HG03575 (cell line): Measurements from ENCODE around the gene TEN1.
"Not testable (repeated sequence)": the region's sequence is repeated elsewhere in the genome, so short reads cannot be mapped to it uniquely, and the experiment has no call there.

Experiments
- ATAC-seq: cut with Tn5 transposase; IDR thresholded peaks from one replicate; pipeline ENCODE4 v1.9.1; 2021; ENCODE audit not compliant: unreplicated experiment, insufficient number of reproducible peaks, low FRiP score; ENCODE audit errors: extremely low read depth

Gene TEN1

DNA sequence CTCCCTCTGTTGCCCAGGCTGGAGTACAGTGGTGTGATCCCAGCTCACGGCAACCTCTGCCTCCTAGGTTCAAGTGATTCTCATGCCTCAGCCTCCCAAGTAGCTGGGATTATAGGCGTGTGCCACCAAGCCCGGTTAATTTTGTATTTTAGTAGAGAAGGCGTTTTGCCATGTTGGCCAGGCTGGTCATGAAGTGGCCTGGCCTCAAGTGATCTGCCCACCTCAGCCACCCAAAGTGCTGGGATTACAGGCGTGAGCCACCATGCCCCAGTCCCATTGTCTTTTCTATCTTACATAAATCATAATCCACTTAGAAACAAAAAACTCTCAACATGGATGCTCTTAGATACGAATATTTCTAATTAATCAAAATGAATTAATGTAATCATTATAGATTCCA, 3.9 kb upstream of the TEN1 start:
- ATAC-seq = not testable (repeated sequence)

DNA sequence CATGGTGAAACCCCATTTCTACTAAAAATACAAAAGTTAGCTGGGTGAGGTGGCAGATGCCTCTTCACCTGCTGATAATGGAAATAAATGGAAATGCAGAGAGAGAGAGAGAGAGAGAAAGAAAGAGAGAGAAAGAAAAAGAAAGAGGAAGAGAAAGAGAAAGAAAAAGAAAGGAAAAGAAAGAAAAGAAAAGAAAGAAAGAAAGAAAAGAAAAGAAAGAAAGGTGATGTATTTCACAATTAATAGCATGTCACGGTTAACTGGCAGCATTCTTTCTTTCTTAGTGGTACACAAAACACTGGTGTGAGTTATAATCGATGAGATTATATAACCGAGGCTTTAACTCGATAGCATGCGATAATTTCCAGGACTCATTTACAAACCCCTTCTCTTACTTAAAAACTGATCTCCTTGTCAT, 3.3 kb upstream of the TEN1 start:
- ATAC-seq = no peak

DNA sequence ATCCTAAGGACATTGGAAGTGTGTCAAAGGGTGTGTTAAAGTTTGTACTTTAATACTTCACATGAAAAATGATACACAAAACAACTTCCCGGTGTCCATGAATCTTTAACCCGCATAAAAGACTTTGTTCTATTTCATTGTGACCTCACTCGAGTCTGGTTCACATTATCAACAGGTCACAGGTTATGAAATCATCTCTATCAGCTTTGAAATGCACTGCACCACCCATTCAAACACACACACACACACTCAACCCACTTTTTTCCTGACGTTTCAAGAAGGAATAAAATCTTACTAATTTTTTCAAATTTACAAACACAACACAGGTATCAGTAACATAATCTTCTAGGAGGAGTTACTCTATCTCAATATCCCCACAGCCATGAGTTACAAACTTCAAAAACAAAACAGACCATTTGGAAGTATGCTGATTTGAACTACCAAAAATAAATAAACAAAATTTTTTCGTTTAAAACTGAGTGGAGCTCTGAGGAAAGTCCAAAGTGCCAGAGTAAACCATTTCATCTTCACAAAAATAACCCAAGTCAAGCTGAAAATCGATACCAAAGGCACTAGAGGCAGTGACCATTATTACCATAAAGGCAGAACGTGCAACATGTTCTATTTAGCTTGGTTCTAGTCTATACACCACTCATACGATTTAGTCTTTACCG, 2.7 kb upstream of the TEN1 start:
- no peak for ATAC-seq

DNA sequence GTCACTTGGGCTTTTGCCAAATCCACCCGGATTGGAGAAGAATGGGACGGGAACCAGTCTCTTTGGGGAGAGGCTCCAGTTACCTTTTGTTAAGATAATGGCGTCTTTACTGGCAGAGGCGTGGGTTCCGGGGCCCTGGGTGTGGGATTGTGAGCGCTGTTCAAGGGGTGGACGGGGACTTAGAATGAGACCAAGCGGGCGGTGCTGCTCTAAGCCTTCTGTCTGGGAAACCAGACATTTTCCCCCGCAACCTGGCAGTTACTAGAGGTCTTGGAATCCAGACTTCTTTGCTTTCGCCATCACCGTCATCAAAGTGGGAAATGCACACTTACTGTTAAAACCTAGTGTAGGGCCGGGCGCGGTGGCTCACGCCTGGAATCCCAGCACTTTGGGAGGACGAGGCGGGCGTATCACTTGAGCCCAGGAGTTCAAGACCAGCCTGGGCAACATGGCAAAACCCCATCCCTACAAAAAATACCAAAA, 706 bp downstream of the TEN1 start:
- no peak for ATAC-seq

DNA sequence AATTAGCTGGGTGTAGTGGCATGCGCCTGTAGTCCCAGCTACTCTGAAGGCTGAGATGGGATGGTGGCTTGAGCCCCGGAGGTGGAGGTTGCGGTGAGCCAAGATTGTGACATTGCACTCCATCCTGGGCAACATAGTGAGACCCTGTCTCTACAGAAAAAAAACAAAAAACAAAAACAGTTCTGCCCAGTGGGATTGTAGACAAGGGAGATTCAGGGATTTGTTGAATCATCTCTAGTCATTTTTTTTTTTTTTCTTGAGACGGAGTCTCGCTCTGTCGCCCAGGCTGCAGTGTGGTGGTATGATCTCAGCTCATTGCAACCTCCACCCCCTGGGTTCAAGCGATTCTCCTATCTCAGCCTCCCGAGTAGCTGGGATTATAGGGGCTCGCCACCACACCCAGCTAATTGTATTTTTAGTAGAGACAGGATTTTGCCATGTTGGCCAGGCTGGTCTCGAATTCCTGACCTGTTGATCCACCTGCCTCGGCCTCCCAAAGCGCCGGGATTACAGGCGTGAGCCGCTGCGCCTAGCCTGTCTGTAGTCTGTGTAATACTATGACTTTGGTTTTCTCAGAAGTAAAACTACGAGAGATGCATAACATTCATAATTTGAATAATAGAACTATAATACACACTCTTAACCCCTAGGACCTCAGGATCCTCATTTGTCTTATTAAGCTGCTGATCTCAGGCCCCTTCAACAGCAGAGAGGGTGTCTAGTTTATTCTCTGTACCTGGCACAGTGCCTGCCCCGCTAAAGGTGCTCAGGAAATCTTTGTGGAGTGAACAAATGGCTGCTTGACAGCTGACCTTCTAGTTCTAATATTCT, 1.4 kb downstream of the TEN1 start:
- ATAC-seq = no peak

DNA sequence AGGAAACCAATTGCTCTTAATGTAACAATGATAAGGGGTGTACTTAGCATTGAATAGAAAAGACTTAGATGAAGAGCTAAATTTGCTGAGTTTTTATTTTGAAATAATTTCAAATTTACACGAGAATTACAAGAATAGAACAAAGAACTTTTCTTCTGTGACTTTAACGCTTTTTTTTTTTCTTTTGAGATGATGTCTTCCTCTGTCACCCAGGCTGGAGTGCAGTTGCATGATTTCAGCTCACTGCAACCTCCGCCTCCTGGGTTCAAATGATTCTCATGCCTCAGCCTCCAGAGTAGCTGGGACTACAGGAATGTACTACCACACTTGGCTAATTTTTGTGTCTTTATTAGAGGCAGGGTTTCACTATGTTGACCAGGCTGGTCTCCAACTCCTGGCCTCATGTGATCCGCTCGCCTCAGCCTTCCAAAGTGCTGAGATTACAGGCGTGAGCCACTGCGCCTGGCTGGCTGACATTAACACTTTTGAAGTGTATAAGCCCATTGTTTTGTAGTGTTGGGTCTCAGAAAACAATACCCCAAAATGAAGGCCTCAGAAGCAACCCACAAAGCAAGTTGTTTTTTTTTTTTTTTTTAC, 2.1 kb downstream of the TEN1 start:
- ATAC-seq = no peak

DNA sequence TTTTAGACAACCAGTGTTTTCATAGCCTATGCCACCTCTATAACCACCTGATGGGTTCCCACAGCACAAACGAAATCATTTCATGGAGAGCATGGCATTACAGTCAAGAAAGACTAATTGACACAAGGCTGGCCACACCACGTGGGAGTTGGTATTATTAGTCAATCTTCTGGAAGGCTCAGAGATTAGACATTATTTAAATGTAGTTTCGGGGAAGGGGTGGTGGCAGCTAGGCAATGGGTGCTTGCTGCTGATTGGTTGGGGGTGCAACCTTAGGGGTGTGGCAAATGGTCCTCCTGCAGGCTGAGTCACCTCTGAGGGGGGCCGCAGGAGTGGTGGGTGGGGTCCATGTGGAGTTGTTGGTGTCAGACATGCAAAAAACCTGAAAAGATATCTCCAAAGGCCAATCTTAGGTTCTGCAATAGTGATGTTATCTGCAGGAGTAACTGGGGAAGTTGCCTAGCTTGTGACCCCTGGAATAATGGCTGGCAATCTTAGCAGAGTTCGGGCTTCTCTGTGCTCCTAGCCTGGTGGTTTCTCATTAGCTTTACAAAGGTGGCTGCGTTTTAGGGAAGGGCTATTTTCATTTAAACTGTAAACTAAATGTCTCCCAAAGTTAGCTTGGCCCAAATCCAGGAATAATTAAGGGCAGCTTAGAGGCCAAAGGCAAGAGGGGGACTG, 4.6 kb downstream of the TEN1 start:
- no peak for ATAC-seq

DNA sequence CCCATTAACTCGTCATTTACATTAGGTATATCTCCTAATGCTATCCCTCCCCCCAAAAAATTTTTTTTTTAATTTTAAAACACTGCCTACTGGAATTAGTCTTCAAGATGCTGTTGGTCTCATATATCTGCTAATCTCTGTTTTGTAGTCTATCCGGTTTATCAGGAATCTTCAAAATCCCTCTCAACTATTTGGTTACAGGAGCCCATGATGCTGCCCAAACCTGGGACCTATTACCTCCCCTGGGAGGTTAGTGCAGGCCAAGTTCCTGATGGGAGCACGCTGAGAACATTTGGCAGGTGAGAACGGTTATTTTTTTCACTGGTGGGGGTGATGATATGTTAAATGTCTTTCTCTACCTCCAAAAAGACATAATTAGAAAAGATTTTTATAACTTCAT, 6.9 kb downstream of the TEN1 start:
- ATAC-seq = no peak

DNA sequence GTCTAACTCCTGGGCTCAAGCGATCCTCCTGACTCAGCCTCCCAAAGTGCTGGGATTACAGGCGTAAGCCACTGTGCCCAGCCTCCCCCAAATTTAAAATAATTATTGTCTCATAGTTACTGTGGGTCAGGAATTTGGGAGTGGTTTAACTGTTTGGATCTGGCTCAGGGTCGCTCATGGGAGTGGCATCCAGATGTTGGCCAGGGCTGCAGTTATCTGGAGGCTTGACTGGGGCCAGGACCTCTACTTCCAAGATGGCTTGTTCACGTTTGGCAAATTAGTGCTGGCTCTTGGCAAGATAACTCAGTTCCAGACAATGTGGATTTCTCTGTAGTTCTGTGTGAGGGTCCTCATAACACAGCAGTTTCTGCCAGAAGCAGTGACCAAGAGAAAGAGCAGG, 8.0 kb downstream of the TEN1 start:
- ATAC-seq = no peak

DNA sequence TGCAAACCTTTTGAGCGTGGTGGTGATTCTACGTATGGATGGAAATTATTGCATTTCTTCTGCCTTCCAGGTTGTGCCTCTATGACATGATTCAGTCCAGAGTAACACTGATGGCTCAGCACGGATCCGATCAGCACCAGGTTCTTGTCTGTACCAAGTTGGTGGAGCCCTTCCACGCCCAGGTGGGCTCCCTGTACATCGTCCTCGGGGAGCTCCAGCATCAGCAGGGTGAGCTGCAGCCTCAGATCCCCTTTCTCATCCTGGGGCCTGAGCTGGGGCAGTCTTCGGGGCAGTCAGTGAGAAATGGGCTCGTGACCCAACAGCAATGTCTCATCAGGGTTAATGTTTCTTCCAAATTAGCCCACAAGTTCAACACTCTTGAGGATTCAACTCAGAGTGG, 12.4 kb downstream of the TEN1 start:
- no peak for ATAC-seq

DNA sequence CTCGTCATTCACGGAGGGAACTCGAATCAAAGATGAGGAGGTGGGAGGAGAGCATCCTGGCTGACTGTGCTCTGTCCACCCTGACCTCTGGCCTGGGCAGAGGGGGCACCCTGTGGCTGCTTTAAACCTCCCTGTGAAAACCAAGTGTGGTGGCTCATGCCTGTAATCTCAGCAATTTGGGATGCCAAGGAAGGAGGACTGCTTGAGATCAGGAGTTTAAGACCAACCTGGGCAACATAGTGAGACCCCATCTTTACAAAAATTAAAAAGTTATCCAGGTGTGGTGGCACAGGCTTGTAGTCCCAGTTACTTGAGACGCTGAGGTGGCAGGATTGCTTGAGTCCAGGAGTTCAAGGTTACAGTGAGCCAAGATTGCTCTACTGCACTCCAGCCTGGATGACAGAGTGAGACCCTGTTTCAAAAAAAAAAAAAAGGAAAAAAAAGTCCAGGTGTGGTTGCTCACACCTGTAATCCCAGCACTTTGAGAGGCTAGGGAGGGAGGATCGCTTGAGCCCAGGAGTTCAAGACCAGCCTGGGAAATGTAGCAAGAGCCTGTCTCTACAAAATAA, 15.8 kb downstream of the TEN1 start:
- no peak for ATAC-seq

DNA sequence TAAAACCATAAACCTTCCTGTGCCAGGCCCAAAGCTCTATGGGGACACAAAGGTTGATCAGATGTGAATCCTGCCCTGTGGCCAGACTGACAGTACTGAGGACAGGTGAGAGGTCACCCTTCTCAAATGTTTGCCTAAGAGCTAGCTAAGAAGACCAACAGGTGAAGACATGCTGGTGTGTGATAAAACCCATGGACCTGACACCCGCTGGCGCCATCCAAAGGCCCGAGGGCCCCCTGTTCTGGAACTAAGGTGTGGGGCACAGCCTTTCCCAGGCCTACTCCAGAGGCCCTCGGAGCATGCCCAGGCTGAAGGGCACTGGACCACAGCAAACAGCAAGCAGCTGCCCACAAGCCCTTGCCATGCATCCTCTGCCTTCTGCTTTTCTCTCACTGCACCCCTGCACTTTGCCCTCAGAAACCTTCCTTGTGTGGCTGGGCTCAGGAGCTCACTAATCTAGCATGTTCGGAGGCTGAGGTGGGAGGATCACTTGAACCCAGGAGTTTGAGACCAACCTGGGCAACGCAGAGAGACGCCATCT, 16.4 kb downstream of the TEN1 start:
- no peak for ATAC-seq

DNA sequence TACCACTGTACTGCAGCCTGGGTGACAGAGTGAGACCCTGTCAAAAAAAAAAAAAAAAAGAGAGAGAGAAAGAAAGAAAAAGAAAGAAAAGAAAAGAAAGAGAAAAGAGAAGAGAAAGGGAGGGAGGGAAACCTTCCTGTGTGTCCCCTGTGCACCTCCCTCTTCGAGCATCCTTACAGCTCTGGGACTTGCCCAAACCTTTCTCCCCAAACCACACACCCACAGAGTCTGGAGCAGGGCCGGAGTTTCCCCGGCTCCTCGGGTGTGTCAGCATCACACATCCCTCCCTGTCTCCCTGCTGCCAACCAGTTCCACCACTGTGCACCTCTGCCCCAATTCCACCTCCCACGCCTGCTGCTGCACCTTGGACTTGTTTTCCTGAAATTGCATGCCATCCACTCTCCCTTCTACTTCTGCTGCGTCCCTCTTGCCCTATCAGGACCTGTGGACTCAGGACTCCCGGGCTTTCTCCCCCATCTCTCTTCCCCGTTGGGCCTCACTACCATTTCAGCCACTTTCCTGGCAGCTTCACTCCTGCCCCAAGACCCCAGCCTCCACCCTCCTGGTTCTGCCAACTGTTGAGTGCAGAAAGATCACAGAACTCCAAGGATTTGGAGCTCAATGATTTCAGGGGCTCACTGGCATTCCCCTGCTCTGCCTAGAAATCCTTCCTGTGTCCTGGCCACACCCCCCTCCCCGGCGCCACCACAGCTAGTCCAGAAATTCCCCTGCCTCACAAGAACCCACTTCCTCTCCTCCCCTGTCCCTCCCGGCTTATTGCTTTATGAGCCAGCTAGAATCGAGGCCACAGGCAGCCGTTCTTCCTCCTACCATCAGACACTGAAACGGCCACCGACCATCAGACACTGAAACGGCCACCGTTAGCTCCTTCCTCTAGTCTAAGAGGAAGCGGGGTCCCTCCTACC, 17.9 kb downstream of the TEN1 start:
- no peak for ATAC-seq

DNA sequence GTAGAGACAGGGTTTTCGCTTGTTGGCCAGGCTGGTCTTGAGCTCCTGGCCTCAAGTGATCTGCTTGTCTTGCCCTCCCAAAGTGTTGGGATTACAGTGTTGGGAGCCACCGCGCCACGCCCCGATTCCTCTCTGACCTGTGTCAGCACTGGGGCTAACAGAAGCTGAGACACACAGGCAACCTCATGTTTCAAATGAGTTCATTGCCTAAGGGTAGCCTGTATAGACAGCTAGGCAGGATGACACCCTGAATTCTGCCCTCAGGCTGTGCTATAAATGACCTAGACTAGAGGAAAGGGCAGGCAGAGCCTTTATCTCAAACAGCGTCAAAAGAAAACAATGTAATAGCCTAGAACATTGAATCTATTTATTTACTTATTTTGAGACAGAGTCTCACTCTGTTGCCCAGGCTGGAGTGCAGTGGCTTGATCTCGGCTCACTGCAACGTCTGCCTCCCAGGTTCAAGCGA, 19.3 kb downstream of the TEN1 start:
- ATAC-seq = no peak

DNA sequence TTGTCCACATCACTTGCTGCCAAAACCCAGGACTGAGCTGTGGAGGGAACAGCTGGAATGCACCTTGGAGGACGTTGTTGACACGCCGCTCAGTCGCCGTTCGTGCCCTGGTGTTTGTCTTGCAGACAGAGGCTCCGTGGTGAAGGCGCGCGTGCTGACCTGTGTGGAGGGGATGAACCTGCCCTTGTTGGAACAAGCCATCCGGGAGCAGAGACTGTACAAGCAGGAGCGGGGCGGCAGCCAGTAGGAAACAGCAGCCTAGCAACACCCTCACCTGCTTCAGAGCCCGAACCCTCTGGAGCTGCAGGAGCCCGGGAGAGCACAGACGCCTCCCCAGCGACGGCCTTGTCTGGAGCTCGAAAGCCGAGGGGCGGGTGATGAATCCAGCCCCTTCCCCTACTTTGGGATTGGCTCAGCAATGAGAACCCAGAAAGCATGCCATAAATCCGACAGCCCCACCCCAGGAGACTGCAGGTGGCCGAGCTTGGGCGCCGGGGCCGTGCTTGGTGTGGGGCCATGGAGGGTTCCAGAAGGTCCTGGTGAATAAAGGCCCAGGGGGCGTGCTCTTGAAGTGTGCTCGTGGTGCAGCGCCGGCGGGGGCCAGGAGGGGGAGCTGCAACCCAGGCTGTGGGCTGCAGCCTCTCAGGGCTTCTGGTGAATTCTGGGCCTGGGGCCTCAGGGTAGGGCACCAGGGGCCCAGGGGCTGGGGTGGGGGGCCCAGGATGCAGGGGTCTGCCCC, 21.1 kb downstream of the TEN1 start:
- no peak for ATAC-seq

DNA sequence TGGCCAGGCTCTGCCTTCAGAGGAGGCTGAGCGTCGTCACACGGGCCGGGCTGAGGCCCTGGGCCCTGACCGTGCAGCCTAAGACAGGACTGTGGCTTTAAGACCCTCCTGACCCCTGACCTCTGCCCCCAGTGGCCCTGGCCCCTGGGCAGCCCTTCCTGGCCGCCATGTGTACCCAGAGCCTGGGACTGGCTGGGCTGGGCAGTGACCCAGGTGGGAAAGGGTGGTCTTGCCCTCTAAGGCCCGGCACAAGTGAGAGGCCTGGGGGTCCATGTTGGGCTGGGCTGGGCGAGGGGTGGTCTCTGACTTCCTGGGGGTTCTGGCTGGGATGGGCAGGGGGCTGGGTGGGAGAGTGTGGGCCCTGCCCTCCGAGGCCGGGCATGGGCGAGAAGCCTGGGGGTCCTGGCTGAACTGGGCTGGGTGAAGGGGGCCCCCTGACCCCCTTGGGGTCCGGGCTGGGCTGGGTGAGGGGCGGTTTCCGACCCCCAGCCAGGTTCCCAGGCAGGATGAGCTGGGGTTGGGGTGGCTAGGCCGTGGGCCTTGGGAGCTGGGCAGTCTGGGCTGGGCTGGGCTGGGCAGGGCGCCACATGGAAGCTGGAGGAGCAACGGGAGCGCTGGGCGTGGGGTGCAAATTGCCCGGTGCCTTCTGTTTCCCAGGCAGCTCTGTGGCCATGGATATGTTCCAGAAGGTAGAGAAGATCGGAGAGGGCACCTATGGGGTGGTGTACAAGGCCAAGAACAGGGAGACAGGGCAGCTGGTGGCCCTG, 21.9 kb downstream of the TEN1 start, which contains the start of gene CDK3:
CDK3 (plus strand) TSS at position 101 of the 767 bp plus-strand sequence; CDS start at position 672, 571 bp downstream.
- no peak for ATAC-seq
